ENCODE measurements around the gene ERC2.

ERC2 gene

GRCh38 chr3:56303487-56303886 is 164.8 kb downstream of the ERC2 start:
- H3K36me3 Mint-ChIP-seq (ENCODE audit: low read depth), result no peaks in the 10 kb centered on the region
- peaks cover 13% of the 10 kb centered on the region for H3K27me3 Mint-ChIP-seq (ENCODE audit: low read depth)
- no peak overlapping the region for H3K4me3 Mint-ChIP-seq
- TF ChIP-seq CTCF (IDR thresholded peaks at IDR 0.05; ENCODE audit: unreplicated experiment in 3 of 3), result peak; percentile 71 to 75 (median 73)
- no peaks in the 10 kb centered on the region for H3K9me3 Mint-ChIP-seq
- H3K27ac Mint-ChIP-seq, result peak overlapping the region; percentile 30 to 91 (median 80)
- H3K4me1 Mint-ChIP-seq, result peaks cover 14% of the 10 kb centered on the region

- peaks cover 7% of the 10 kb centered on the region for H3K4me1 Mint-ChIP-seq
- no peaks in the 10 kb centered on the region for H3K9me3 Mint-ChIP-seq
- TF ChIP-seq CTCF (IDR thresholded peaks at IDR 0.05; ENCODE audit: unreplicated experiment in 3 of 3), result peak in 2 of 3 experiments; percentile 10 to 30
- no peaks in the 10 kb centered on the region for H3K36me3 Mint-ChIP-seq (ENCODE audit: low read depth)
- H3K27me3 Mint-ChIP-seq (ENCODE audit: low read depth), result peaks cover 13% of the 10 kb centered on the region
- no peak overlapping the region for H3K4me3 Mint-ChIP-seq
- H3K27ac Mint-ChIP-seq, result no peak overlapping the region
Observed at GRCh38 chr3:56302417-56302816, 165.8 kb downstream of the ERC2 start.

DNA sequence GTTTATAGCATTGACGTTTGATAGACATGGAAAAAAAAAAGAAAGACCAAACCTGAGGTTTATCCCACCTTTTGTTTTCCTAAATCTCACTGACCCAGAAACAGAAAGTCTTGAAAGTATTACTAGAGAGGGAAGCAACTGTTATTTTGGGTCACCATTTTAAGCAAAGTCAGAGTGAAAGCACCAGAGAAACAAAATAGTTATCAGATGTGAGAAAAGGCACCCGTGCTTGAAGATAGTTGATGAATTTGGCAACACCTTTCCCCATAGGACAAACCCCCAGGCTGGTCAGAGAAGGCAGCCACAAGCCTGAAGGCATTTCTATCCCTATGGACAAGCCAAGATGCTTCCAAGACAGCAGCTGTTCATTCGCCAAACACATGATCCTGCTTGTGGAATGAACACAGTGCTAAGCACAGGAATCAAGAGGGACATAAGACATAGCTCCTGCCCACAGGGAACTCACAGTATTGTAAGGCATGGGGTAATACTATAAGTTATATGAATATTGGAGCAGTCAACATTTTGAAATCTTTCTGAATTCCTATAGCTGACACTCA is 170.9 kb downstream of the ERC2 start:
- no peak for TF ChIP-seq CTCF (IDR thresholded peaks at IDR 0.05; ENCODE audit: unreplicated experiment in 3 of 3)
- H3K4me3 Mint-ChIP-seq, result no peak overlapping the region
- peaks cover 5% of the 10 kb centered on the region for H3K4me1 Mint-ChIP-seq
- H3K9me3 Mint-ChIP-seq, result no peaks in the 10 kb centered on the region
- peaks cover 10% of the 10 kb centered on the region for H3K27me3 Mint-ChIP-seq (ENCODE audit: low read depth)
- no peak overlapping the region for H3K27ac Mint-ChIP-seq
- no peaks in the 10 kb centered on the region for H3K36me3 Mint-ChIP-seq (ENCODE audit: low read depth)

DNA sequence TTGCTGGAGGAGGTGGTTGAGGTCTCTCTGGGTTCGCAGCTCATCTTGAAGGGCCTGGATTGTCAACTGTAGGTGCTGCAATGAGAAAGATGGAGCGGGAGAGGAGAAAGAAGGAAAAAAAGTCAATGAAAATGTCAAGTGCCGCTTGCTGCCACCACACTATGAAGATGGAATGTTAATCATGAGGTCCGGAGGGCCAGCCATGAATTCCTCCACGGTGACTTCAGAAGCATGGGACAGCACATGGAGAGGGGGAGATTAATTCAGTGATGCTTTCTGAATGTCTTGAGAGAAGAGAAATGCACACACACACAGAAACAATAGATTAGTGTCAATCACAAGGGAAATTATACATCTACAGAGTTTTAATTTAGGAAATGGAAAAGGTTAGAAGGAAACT is 171.9 kb downstream of the ERC2 start:
- Mint-ChIP-seq H3K27ac (no peak overlapping the region), H3K36me3 (ENCODE audit: low read depth) (no peaks in the 10 kb centered on the region), H3K9me3 (no peaks in the 10 kb centered on the region), H3K4me3 (no peak overlapping the region), H3K27me3 (ENCODE audit: low read depth) (peaks cover 10% of the 10 kb centered on the region), H3K4me1 (peaks cover 5% of the 10 kb centered on the region)
- no peak for TF ChIP-seq CTCF (IDR thresholded peaks at IDR 0.05; ENCODE audit: unreplicated experiment in 3 of 3)

DNA sequence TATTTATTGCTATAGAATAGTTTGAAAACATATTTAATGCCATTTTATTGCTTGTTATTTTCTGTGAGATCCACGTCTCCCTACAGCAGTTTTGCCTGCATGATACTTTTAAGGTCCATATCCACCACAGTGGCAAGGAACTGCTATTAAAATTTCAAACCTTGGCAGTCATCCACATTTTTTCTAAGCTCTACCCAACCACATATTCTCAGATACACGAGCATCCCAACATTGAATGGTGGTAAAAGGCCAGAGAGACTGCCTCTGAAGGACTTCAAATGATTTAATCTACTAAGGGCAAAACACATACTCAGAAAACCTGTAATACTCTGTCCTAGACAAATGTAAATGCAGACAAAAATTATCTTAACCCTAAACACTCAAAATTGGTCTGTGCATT is 173.1 kb downstream of the ERC2 start:
- H3K4me3 Mint-ChIP-seq, result no peak overlapping the region
- H3K9me3 Mint-ChIP-seq, result no peaks in the 10 kb centered on the region
- no peaks in the 10 kb centered on the region for H3K36me3 Mint-ChIP-seq (ENCODE audit: low read depth)
- peaks cover 8% of the 10 kb centered on the region for H3K27me3 Mint-ChIP-seq (ENCODE audit: low read depth)
- peaks cover 5% of the 10 kb centered on the region for H3K4me1 Mint-ChIP-seq
- H3K27ac Mint-ChIP-seq, result no peak overlapping the region
- TF ChIP-seq CTCF (IDR thresholded peaks at IDR 0.05; ENCODE audit: unreplicated experiment in 3 of 3), result no peak

DNA sequence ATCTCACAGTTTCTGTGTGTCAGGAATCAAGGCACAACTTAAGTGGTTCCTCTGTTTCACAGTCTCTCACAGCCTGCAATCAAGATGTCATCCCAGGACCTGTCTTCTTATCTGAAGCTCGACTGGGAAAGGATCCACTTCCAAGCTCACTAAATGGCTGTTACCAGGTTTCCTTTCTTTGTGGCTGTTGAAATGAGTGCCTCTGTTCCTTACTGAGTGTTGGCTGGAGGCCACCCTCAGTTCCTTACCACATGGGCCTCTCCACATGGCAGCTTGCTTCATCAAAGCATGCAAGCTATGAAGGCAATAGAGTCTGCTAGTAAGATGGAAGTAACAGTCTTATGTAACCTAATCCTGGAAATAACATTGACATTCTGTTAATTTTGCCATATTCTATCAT is 174.0 kb downstream of the ERC2 start:
- H3K9me3 Mint-ChIP-seq, result no peaks in the 10 kb centered on the region
- no peaks in the 10 kb centered on the region for H3K36me3 Mint-ChIP-seq (ENCODE audit: low read depth)
- H3K27me3 Mint-ChIP-seq (ENCODE audit: low read depth), result peaks cover 5% of the 10 kb centered on the region
- H3K4me1 Mint-ChIP-seq, result peaks cover 5% of the 10 kb centered on the region
- no peak overlapping the region for H3K4me3 Mint-ChIP-seq
- no peak for TF ChIP-seq CTCF (IDR thresholded peaks at IDR 0.05; ENCODE audit: unreplicated experiment in 3 of 3)
- H3K27ac Mint-ChIP-seq, result no peak overlapping the region
